HG03469 (cell line): ENCODE data around the gene EMC10.
"Not testable (repeated sequence)": the region's sequence is repeated elsewhere in the genome, so short reads cannot be mapped to it uniquely, and the experiment has no call there.

Experiments
- ATAC-seq: cut with Tn5 transposase; IDR thresholded peaks from one replicate; pipeline ENCODE4 v1.9.1; 2021; ENCODE audit warnings: mild to moderate bottlenecking, moderate library complexity, moderate number of reproducible peaks; ENCODE audit not compliant: unreplicated experiment

Gene EMC10

GRCh38 chr19:50450369-50451222, 25.7 kb upstream of the EMC10 start:
- ATAC-seq = no peak

GRCh38 chr19:50451223-50451534, 25.1 kb upstream of the EMC10 start:
- ATAC-seq = no peak

- no peak for ATAC-seq
Measured at GRCh38 chr19:50453243-50453642, 23.1 kb upstream of the EMC10 start.

GRCh38 chr19:50455992-50456391, 20.3 kb upstream of the EMC10 start:
- no peak for ATAC-seq

- ATAC-seq = no peak
Measured at GRCh38 chr19:50457300-50457699, 19.0 kb upstream of the EMC10 start.

GRCh38 chr19:50458396-50459066, 17.8 kb upstream of the EMC10 start:
- ATAC-seq = no peak

GRCh38 chr19:50459067-50459456, 17.2 kb upstream of the EMC10 start:
- ATAC-seq = no peak

GRCh38 chr19:50459638-50460037, 16.7 kb upstream of the EMC10 start:
- ATAC-seq = no peak

- ATAC-seq = no peak
Measured at GRCh38 chr19:50460161-50460765, 16.0 kb upstream of the EMC10 start.

- no peak for ATAC-seq
Measured at GRCh38 chr19:50461066-50461875, 15.0 kb upstream of the EMC10 start.

GRCh38 chr19:50462970-50463369, 13.3 kb upstream of the EMC10 start:
- no peak for ATAC-seq

GRCh38 chr19:50464348-50464747, 12.0 kb upstream of the EMC10 start:
- ATAC-seq = no peak

- ATAC-seq = no peak
Measured at GRCh38 chr19:50465000-50465399, 11.3 kb upstream of the EMC10 start.

- ATAC-seq = no peak
Measured at GRCh38 chr19:50465986-50466705, 10.2 kb upstream of the EMC10 start.

GRCh38 chr19:50466706-50467039, 9.6 kb upstream of the EMC10 start:
- ATAC-seq = no peak

GRCh38 chr19:50467566-50467965, 8.7 kb upstream of the EMC10 start:
- ATAC-seq = no peak

- no peak for ATAC-seq
Measured at GRCh38 chr19:50468818-50469217, 7.5 kb upstream of the EMC10 start.

GRCh38 chr19:50473336-50473735, 3.0 kb upstream of the EMC10 start:
- ATAC-seq = not testable (repeated sequence)

- ATAC-seq = no peak
Measured at GRCh38 chr19:50475101-50475568, 1.2 kb upstream of the EMC10 start.

GRCh38 chr19:50475736-50476223, 527 bp upstream of the EMC10 start:
- no peak for ATAC-seq

- no peak for ATAC-seq
Measured at GRCh38 chr19:50476907-50477238, 566 bp downstream of the EMC10 start.
